ENCODE results near the gene EXOC4.

The EXOC4 gene

DNA sequence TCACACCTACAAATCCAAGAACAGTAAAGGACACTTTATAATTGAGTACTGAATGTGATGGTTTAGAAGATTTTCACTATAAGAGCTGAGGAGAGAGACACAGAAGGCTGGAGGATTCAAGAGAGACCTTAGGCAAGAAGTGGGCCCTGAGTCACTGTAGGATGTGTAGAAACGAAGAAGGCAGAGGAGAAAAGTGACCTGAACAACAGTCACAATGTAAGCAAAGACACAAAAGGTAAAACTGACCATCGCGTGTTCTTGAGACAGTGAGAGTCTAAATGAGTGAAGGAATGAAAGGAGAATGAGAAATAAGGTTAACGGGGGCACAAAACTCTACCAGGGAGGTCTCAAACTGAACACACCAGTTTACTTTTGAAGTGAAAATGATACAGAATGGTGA, 576.0 kb downstream of the EXOC4 start:
- no peak overlapping the region for H3K14ac ChIP-seq (ENCODE audit: low read length)
- H3K4me3 ChIP-seq (ENCODE audit: low read length in 2 of 2), result no peak overlapping the region
- H2AK5ac ChIP-seq (ENCODE audit: low read depth, low read length), result no peak overlapping the region
- no peak overlapping the region for H2BK15ac ChIP-seq (ENCODE audit: low read length)
- H2AFZ ChIP-seq (ENCODE audit: low read length), result no peak overlapping the region
- WGBS, 2 donors (ENCODE audit: extremely low coverage in 2 of 2, insufficient read length in 2 of 2, insufficient replicate concordance in 1 of 2), result no CpG with 5 or more reads among the region's 4 CpGs
- no peaks in the 10 kb centered on the region for H3K27me3 ChIP-seq (ENCODE audit: control insufficient read depth in 3 of 3, insufficient read depth in 3 of 3, low read depth in 1 of 3, low read length in 3 of 3)
- no peak overlapping the region for H4K8ac ChIP-seq (ENCODE audit: low read depth, low read length)
- no peak overlapping the region for H2BK120ac ChIP-seq (ENCODE audit: low read depth, low read length)
- peaks cover 0 to 7% of the 10 kb centered on the region in 2 donors for H3K9me3 ChIP-seq (replicated peaks in 1 of 2; ENCODE audit: control insufficient read depth in 2 of 2, insufficient read depth in 1 of 2, low read depth in 1 of 2, low read length in 2 of 2)
- no peak overlapping the region for H3K23ac ChIP-seq (ENCODE audit: low read depth, low read length, poor library complexity)
- no peak overlapping the region for H3K4ac ChIP-seq (ENCODE audit: low read length)
- H2BK12ac ChIP-seq (ENCODE audit: low read length), result no peak overlapping the region
- no peak overlapping the region for H3K27ac ChIP-seq (replicated peaks; ENCODE audit: low read length)
- no peaks in the 10 kb centered on the region for H3K4me1 ChIP-seq (ENCODE audit: control insufficient read depth in 2 of 2, insufficient read depth in 1 of 2, low read depth in 1 of 2, low read length in 2 of 2)
- H3K36me3 ChIP-seq (replicated peaks in 1 of 2; ENCODE audit: control insufficient read depth in 2 of 2, insufficient read depth in 2 of 2, low read length in 2 of 2), result no peaks in the 10 kb centered on the region
- no peak for DNase-seq (ENCODE audit: low spot score)
- no peak overlapping the region for H2BK5ac ChIP-seq (ENCODE audit: low read length)
- no peaks in the 10 kb centered on the region for H3K79me1 ChIP-seq (ENCODE audit: low read depth, low read length)
- H3K18ac ChIP-seq (ENCODE audit: low read length), result no peak overlapping the region
- H4K91ac ChIP-seq (ENCODE audit: low read depth, low read length, poor library complexity), result no peak overlapping the region
- H3K4me2 ChIP-seq (ENCODE audit: insufficient read depth, low read length, poor library complexity, severe bottlenecking), result no peak overlapping the region
- H3K9ac ChIP-seq (ENCODE audit: low read depth, low read length, poor library complexity), result no peak overlapping the region

DNA sequence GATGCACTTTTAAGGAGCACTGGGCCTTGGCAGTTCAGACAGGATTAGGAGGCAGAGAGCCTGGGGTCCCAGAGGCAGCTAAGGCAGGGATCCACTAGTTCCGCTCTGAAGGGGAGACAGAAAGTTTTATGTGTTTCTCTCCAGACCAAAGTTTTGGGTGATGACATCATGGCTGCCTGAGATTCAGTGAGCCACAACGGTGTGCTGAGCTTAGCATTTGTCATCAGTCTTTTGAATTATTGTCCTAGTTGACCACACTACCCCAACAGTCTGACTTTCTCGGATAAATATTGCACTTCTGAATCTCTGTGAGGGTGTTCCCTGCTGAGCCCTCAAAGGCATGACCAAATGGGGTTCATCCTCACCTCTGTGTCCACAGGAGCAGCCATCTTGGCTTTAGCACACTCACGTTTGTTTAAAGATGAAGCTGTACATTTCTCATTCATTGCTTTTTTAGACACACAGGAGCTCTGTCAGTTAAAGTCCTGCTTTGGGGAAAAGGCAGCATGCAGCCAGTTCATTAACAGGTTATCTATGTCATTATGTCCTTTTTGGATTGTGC, 576.5 kb downstream of the EXOC4 start:
- Histone ChIP-seq H4K8ac (ENCODE audit: low read depth, low read length) (no peak overlapping the region), H3K9ac (ENCODE audit: low read depth, low read length, poor library complexity) (no peak overlapping the region), H3K9me3 (replicated peaks in 1 of 2; ENCODE audit: control insufficient read depth in 2 of 2, insufficient read depth in 1 of 2, low read depth in 1 of 2, low read length in 2 of 2) (peaks cover 0 to 7% of the 10 kb centered on the region in 2 donors), H3K4ac (ENCODE audit: low read length) (no peak overlapping the region), H2BK5ac (ENCODE audit: low read length) (no peak overlapping the region), H2BK120ac (ENCODE audit: low read depth, low read length) (no peak overlapping the region), H4K91ac (ENCODE audit: low read depth, low read length, poor library complexity) (no peak overlapping the region), H3K27me3 (ENCODE audit: control insufficient read depth in 3 of 3, insufficient read depth in 3 of 3, low read depth in 1 of 3, low read length in 3 of 3) (no peaks in the 10 kb centered on the region), H3K27ac (replicated peaks; ENCODE audit: low read length) (no peak overlapping the region), H3K36me3 (replicated peaks in 1 of 2; ENCODE audit: control insufficient read depth in 2 of 2, insufficient read depth in 2 of 2, low read length in 2 of 2) (no peaks in the 10 kb centered on the region), H3K4me2 (ENCODE audit: insufficient read depth, low read length, poor library complexity, severe bottlenecking) (no peak overlapping the region), H3K4me3 (ENCODE audit: low read length in 2 of 2) (no peak overlapping the region), H2AK5ac (ENCODE audit: low read depth, low read length) (no peak overlapping the region), H3K18ac (ENCODE audit: low read length) (no peak overlapping the region), H2AFZ (ENCODE audit: low read length) (no peak overlapping the region), H3K23ac (ENCODE audit: low read depth, low read length, poor library complexity) (no peak overlapping the region), H3K79me1 (ENCODE audit: low read depth, low read length) (no peaks in the 10 kb centered on the region), H3K4me1 (ENCODE audit: control insufficient read depth in 2 of 2, insufficient read depth in 1 of 2, low read depth in 1 of 2, low read length in 2 of 2) (no peaks in the 10 kb centered on the region), H2BK12ac (ENCODE audit: low read length) (no peak overlapping the region), H2BK15ac (ENCODE audit: low read length) (no peak overlapping the region), H3K14ac (ENCODE audit: low read length) (no peak overlapping the region)
- no CpG with 5 or more reads among the region's 4 CpGs for WGBS, 2 donors (ENCODE audit: extremely low coverage in 2 of 2, insufficient read length in 2 of 2, insufficient replicate concordance in 1 of 2)
- no peak for DNase-seq (ENCODE audit: low spot score)

DNA sequence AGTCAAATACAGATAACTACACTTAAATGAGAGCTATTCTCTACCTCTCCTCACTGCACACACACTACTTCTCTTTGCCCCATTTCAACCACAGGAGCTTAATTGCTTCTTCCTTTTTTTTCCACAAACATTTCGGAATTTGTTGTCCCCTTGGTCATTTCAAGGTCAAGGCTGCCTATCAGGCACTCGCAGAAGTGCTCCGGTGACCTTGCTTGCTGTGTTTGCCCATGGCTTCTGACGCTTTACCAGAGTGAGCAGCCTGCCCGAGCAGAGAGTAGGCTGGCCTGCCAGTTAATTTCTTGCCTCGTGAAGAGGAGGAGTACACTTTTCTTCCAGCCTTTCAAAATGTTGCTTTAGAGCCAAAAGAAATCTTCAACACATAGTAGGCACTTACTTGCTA, 577.2 kb downstream of the EXOC4 start:
- no CpG with 5 or more reads among the region's 6 CpGs for WGBS, 2 donors (ENCODE audit: extremely low coverage in 2 of 2, insufficient read length in 2 of 2, insufficient replicate concordance in 1 of 2)
- Histone ChIP-seq H2BK5ac (ENCODE audit: low read length) (no peak overlapping the region), H3K27ac (replicated peaks; ENCODE audit: low read length) (no peak overlapping the region), H3K36me3 (replicated peaks in 1 of 2; ENCODE audit: control insufficient read depth in 2 of 2, insufficient read depth in 2 of 2, low read length in 2 of 2) (no peaks in the 10 kb centered on the region), H3K9me3 (replicated peaks in 1 of 2; ENCODE audit: control insufficient read depth in 2 of 2, insufficient read depth in 1 of 2, low read depth in 1 of 2, low read length in 2 of 2) (peaks cover 0 to 7% of the 10 kb centered on the region in 2 donors), H3K27me3 (ENCODE audit: control insufficient read depth in 3 of 3, insufficient read depth in 3 of 3, low read depth in 1 of 3, low read length in 3 of 3) (no peaks in the 10 kb centered on the region), H2AK5ac (ENCODE audit: low read depth, low read length) (no peak overlapping the region), H2BK12ac (ENCODE audit: low read length) (no peak overlapping the region), H2BK120ac (ENCODE audit: low read depth, low read length) (no peak overlapping the region), H3K4me2 (ENCODE audit: insufficient read depth, low read length, poor library complexity, severe bottlenecking) (no peak overlapping the region), H2AFZ (ENCODE audit: low read length) (no peak overlapping the region), H3K18ac (ENCODE audit: low read length) (no peak overlapping the region), H4K91ac (ENCODE audit: low read depth, low read length, poor library complexity) (no peak overlapping the region), H2BK15ac (ENCODE audit: low read length) (no peak overlapping the region), H3K79me1 (ENCODE audit: low read depth, low read length) (no peaks in the 10 kb centered on the region), H3K4me1 (ENCODE audit: control insufficient read depth in 2 of 2, insufficient read depth in 1 of 2, low read depth in 1 of 2, low read length in 2 of 2) (no peaks in the 10 kb centered on the region), H3K14ac (ENCODE audit: low read length) (no peak overlapping the region), H3K4me3 (ENCODE audit: low read length in 2 of 2) (no peak overlapping the region), H3K23ac (ENCODE audit: low read depth, low read length, poor library complexity) (no peak overlapping the region), H3K4ac (ENCODE audit: low read length) (no peak overlapping the region), H4K8ac (ENCODE audit: low read depth, low read length) (no peak overlapping the region), H3K9ac (ENCODE audit: low read depth, low read length, poor library complexity) (no peak overlapping the region)
- DNase-seq (ENCODE audit: low spot score), result no peak

DNA sequence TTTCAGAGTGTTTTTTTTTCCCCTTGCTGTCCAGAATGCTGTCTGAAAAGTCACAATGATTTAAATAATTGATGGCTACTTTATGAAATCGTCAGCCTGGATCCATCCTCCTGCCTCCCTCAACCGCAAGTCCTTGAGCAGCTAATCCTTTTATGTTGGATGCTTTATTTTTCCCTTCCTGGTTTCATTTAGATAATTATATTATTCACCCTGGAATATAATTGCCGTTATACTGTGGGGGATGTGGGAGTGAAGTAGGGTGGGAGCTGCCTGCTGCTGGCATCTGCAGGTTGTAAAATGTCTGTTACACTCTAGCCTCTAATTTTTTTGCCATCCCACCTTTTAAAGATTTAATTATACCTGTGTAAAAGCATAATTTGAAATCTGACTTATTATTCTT, 583.8 kb downstream of the EXOC4 start:
- H3K23ac ChIP-seq (ENCODE audit: low read depth, low read length, poor library complexity), result no peak overlapping the region
- no peaks in the 10 kb centered on the region for H3K27me3 ChIP-seq (ENCODE audit: control insufficient read depth in 3 of 3, insufficient read depth in 3 of 3, low read depth in 1 of 3, low read length in 3 of 3)
- no peak overlapping the region for H3K4me2 ChIP-seq (ENCODE audit: insufficient read depth, low read length, poor library complexity, severe bottlenecking)
- no peak overlapping the region for H4K8ac ChIP-seq (ENCODE audit: low read depth, low read length)
- H2BK12ac ChIP-seq (ENCODE audit: low read length), result no peak overlapping the region
- no peak overlapping the region for H3K27ac ChIP-seq (replicated peaks; ENCODE audit: low read length)
- H2BK5ac ChIP-seq (ENCODE audit: low read length), result no peak overlapping the region
- no peaks in the 10 kb centered on the region for H3K4me1 ChIP-seq (ENCODE audit: control insufficient read depth in 2 of 2, insufficient read depth in 1 of 2, low read depth in 1 of 2, low read length in 2 of 2)
- no peak overlapping the region for H3K4me3 ChIP-seq (ENCODE audit: low read length in 2 of 2)
- no peaks in the 10 kb centered on the region for H3K36me3 ChIP-seq (replicated peaks in 1 of 2; ENCODE audit: control insufficient read depth in 2 of 2, insufficient read depth in 2 of 2, low read length in 2 of 2)
- no peak overlapping the region for H2BK15ac ChIP-seq (ENCODE audit: low read length)
- no peak overlapping the region for H3K9ac ChIP-seq (ENCODE audit: low read depth, low read length, poor library complexity)
- no peak overlapping the region for H3K4ac ChIP-seq (ENCODE audit: low read length)
- no peak for DNase-seq (ENCODE audit: low spot score)
- no peak overlapping the region for H3K14ac ChIP-seq (ENCODE audit: low read length)
- H3K9me3 ChIP-seq (replicated peaks in 1 of 2; ENCODE audit: control insufficient read depth in 2 of 2, insufficient read depth in 1 of 2, low read depth in 1 of 2, low read length in 2 of 2), result peaks cover 0 to 6% of the 10 kb centered on the region in 2 donors
- H3K18ac ChIP-seq (ENCODE audit: low read length), result no peak overlapping the region
- no peaks in the 10 kb centered on the region for H3K79me1 ChIP-seq (ENCODE audit: low read depth, low read length)
- no peak overlapping the region for H2BK120ac ChIP-seq (ENCODE audit: low read depth, low read length)
- WGBS, 2 donors (ENCODE audit: extremely low coverage in 2 of 2, insufficient read length in 2 of 2, insufficient replicate concordance in 1 of 2), result no CpG with 5 or more reads among the region's 3 CpGs
- H4K91ac ChIP-seq (ENCODE audit: low read depth, low read length, poor library complexity), result no peak overlapping the region
- H2AK5ac ChIP-seq (ENCODE audit: low read depth, low read length), result no peak overlapping the region
- no peak overlapping the region for H2AFZ ChIP-seq (ENCODE audit: low read length)
